HG02943 (cell line): Measurements from ENCODE around the gene TTLL10.
"Not testable (repeated sequence)": the region's sequence is repeated elsewhere in the genome, so short reads cannot be mapped to it uniquely, and the experiment has no call there.

ENCODE experiments used
- ATAC-seq: cut with Tn5 transposase; IDR thresholded peaks from one replicate; pipeline ENCODE4 v1.9.1; 2021; ENCODE audit warnings: mild to moderate bottlenecking, low read depth, moderate library complexity; ENCODE audit not compliant: unreplicated experiment

TTLL10 gene

GRCh38 chr1:1183833-1184775 is 10.4 kb downstream of the TTLL10 start:
- ATAC-seq, result no peak

- ATAC-seq, result no peak
These were observed 11.6 kb downstream of the TTLL10 start for GRCh38 chr1:1185101-1185765.

GRCh38 chr1:1187938-1188337 is 14.3 kb downstream of the TTLL10 start:
- no peak for ATAC-seq

GRCh38 chr1:1189111-1189510 is 15.4 kb downstream of the TTLL10 start:
- no peak for ATAC-seq

GRCh38 chr1:1191734-1192133 is 18.1 kb downstream of the TTLL10 start:
- ATAC-seq, result no peak

- no peak for ATAC-seq
These were observed 21.0 kb downstream of the TTLL10 start for GRCh38 chr1:1194723-1195122.

- not testable (repeated sequence) for ATAC-seq
These were observed 22.0 kb downstream of the TTLL10 start for GRCh38 chr1:1195726-1196125.

- no peak for ATAC-seq
These were observed 22.9 kb downstream of the TTLL10 start for GRCh38 chr1:1196431-1197187.

- no peak for ATAC-seq
These were observed 23.5 kb downstream of the TTLL10 start for GRCh38 chr1:1197188-1197500.

- ATAC-seq, result no peak
These were observed 24.1 kb downstream of the TTLL10 start for GRCh38 chr1:1197551-1198422.

GRCh38 chr1:1198423-1199140 is 24.9 kb downstream of the TTLL10 start:
- no peak for ATAC-seq

GRCh38 chr1:1199141-1199960 is 25.7 kb downstream of the TTLL10 start:
- no peak for ATAC-seq

GRCh38 chr1:1199961-1200875 is 26.5 kb downstream of the TTLL10 start:
- ATAC-seq, result no peak

- ATAC-seq, result no peak
These were observed 27.5 kb downstream of the TTLL10 start for GRCh38 chr1:1200876-1201810.

GRCh38 chr1:1202831-1203560 is 29.3 kb downstream of the TTLL10 start:
- no peak for ATAC-seq
